Germinal center (tissue), 1 donor: Measurements from ENCODE around the gene MORN5.

Source experiments
- DNase-seq: peaks from one replicate; pipeline ENCODE4 v3.0.0; 2012; ENCODE audit warnings: mixed read lengths, low spot score

MORN5 gene

GRCh38 chr9:122234022-122234748, 74.5 kb downstream of the MORN5 start:
- no peak for DNase-seq

- no peak for DNase-seq
Measured at GRCh38 chr9:122236681-122237080, 77.0 kb downstream of the MORN5 start.

DNA sequence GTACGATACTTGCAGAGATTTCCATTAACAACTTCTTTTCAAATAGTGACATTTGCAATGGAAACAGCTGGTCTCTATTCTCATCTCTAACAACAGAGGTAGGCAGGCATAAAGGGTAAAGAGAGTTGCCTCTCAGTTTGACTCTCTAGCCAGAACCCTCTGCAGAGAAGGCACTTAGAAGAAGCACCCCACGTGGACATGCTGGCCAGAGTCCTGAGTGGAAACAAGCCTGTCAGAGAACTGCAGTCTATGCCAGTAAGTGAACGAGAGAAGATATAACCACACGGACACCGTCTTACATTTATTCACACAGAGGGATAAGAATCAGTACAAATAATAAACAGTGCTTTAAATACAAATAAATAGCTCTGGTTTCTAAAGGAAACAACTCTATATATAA, 80.0 kb downstream of the MORN5 start:
- DNase-seq, result no peak

DNA sequence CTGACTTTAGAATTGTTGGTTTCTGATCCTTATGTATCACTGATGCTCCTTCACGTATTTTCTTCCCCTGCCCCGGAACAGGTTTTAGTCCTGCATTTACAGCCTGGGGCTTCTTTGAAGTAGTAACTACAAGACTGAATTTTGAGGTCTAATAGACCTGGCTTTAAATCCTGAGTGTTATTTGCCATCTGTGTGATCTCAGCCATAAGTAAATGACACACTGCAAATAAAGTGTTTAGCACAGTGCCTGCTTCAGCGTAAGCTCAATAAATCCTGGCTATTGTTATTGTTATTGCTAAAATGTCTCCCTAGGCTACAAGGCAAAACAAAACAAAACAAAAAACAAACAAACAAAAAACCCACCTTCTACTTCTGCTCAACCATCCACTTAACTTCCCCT, 84.6 kb downstream of the MORN5 start:
- no peak for DNase-seq

DNA sequence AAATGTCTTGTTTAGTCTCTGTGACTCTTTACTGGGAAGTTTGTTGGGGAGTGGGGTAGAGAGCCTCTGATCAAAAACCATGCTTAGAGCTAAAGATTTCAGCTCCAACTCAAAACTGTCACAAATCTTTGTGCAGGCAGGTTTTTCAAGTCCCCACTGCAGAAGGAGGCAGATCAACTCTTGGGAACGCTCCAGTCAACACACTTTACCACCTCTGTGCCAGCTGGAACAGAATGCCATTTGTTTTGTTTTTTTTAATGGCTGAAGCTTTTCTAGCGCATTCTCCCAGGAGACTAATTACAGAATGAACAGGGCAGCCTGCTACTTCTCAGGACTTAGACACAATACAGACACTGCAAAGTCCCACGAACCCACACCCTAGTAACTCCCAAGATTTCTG, 87.0 kb downstream of the MORN5 start:
- no peak for DNase-seq

GRCh38 chr9:122248448-122248865, 88.7 kb downstream of the MORN5 start:
- DNase-seq, result no peak
